ENCODE data around the gene PCDH9. TPM values are rescaled to one million over a fixed set of nuclear protein-coding genes. Genes with fewer than 3 reads are reported as not detected.

The PCDH9 gene
- total and polyA plus RNA-seq, 2 of the 13 experiments (the other 11 are each of a cell fraction or from before 2014, with no cell fraction given): 0.09 TPM; not detected in 1

GRCh38 chr13:66424422-66424821, 805.7 kb downstream of the PCDH9 start:
- H3K9ac ChIP-seq (ENCODE audit: insufficient read depth, low read depth, low read length): no peak overlapping the region
- H3K9me3 ChIP-seq (ENCODE audit: low read length): peaks cover 5% of the 10 kb centered on the region; the same call in 1 of the 2 replicates
- H3K4me2 ChIP-seq (ENCODE audit: low read depth, low read length): no peak overlapping the region
- BruUV-seq (replicated peaks): no TSS peak
- no peaks in the 10 kb centered on the region for H4K20me1 ChIP-seq (ENCODE audit: insufficient read depth, low read length)
- no peak overlapping the region for H3K27ac ChIP-seq (ENCODE audit: extremely low read length, insufficient read depth, low read length)
- no peaks in the 10 kb centered on the region for H3K27me3 ChIP-seq (ENCODE audit: control insufficient read depth in 1 of 2, insufficient read depth in 2 of 2, low read length in 2 of 2)
- CTCF ChIA-PET (ENCODE audit: low intra/inter-chr PET ratio, low total read pairs): no interaction called here
- H3K4me1 ChIP-seq (ENCODE audit: insufficient read depth, low read length): no peaks in the 10 kb centered on the region
- WGBS (ENCODE audit: low lambda C conversion rate): 0% methylated on average over 2 of the region's 2 CpGs
- POLR2A ChIA-PET: no interaction called here
- in situ Hi-C loops (cut with HindIII; ENCODE audit: extremely low pct_ligation_motif_present, low pct_unique_long_range_greater_than_20kb): no loop called here
- no peaks in the 10 kb centered on the region for H3K79me2 ChIP-seq (ENCODE audit: insufficient read depth, low read length)
- H3K4me3 ChIP-seq (replicated peaks in 1 of 3; ENCODE audit: insufficient read depth in 1 of 3, low read depth in 2 of 3, low read length in 3 of 3): no peak overlapping the region
- intact Hi-C loops (cut with micrococcal nuclease; ENCODE audit: unreplicated experiment): no loop called here
- FAIRE-seq: no peak
- no peak for ATAC-seq
- no peak overlapping the region for H2AFZ ChIP-seq (ENCODE audit: low read length)
- no peaks in the 10 kb centered on the region for H3K36me3 ChIP-seq (replicated peaks in 1 of 2; ENCODE audit: control insufficient read depth in 1 of 2, insufficient read depth in 2 of 2, low read length in 2 of 2)
- DNase-seq (ENCODE audit: low spot score): no peak
- TF ChIP-seq ZNF101 (CRISPR knock-in tag; IDR thresholded peaks at IDR 0.05; ENCODE audit: borderline replicate concordance, low read depth) (no peak), JUNB (CRISPR knock-in tag; IDR thresholded peaks at IDR 0.05; ENCODE audit: borderline replicate concordance) (no peak), ZNF350 (CRISPR knock-in tag; IDR thresholded peaks at IDR 0.05; ENCODE audit: borderline replicate concordance, low read depth) (no peak), SMARCC2 (IDR thresholded peaks at IDR 0.05) (no peak), AHDC1 (CRISPR knock-in tag; IDR thresholded peaks at IDR 0.05; ENCODE audit: borderline replicate concordance) (no peak), CEBPB (IDR thresholded peaks at IDR 0.05; ENCODE audit: borderline replicate concordance, low read depth, low read length) (no peak), ETS1 (CRISPR knock-in tag; IDR thresholded peaks at IDR 0.05) (no peak), EED (CRISPR knock-in tag; IDR thresholded peaks at IDR 0.05) (no peak), ZFP62 (CRISPR knock-in tag; IDR thresholded peaks at IDR 0.05) (no peak), ZNF776 (CRISPR knock-in tag; IDR thresholded peaks at IDR 0.05) (no peak), ZBTB26 (CRISPR knock-in tag; IDR thresholded peaks at IDR 0.05; ENCODE audit: borderline replicate concordance) (no peak), REL (CRISPR knock-in tag; conservative IDR thresholded peaks at IDR 0.05) (no peak), TEAD3 (CRISPR knock-in tag; optimal IDR thresholded peaks at IDR 0.05; ENCODE audit: borderline replicate concordance) (no peak), MYPOP (CRISPR knock-in tag; IDR thresholded peaks at IDR 0.05) (no peak), BCL6 (CRISPR knock-in tag; IDR thresholded peaks at IDR 0.05) (no peak), ZNF598 (CRISPR knock-in tag; IDR thresholded peaks at IDR 0.05; ENCODE audit: borderline replicate concordance) (no peak)
